ENCODE results near the gene CEACAM5. TPM values are rescaled to one million over a fixed set of nuclear protein-coding genes. Genes with fewer than 3 reads are reported as not detected.
"Not testable (repeated sequence)": the region's sequence is repeated elsewhere in the genome, so short reads cannot be mapped to it uniquely, and the experiment has no call there.

The CEACAM5 gene
- total RNA-seq, 4 donors from 2014 or later = 86.4 to 374 (median 293) TPM

DNA sequence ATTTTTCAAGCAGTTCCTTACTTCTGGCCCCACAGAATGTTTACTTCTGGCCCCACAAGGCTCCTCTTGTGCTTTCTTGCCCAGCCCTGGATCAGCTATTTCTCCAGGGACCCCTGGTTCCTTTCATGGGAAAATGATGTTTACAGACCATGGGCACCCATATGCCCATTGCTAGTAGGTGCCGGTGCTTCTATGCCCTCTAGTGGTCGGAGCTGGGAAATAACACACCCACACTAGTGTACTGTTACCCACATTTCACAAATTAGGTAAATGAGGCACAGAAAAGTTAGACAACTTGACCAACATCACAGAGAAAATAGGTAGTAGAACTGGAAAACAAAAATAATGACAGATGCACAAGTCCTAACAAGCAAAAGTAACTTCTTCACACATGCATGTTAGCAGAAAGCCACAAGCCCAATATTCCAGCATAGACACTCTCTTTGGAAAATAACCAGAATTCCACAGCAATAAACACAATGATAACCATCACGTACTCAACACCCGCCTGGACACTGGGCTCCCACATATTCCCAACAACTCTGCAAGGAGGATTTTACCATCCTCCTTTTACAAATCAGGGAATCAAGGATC, 45.6 kb downstream of the CEACAM5 start:
- H3K9me3 ChIP-seq = no peaks in the 10 kb centered on the region
- WGBS, 2 donors = 17 to 18% methylated on average over 4 of the region's 4 CpGs

DNA sequence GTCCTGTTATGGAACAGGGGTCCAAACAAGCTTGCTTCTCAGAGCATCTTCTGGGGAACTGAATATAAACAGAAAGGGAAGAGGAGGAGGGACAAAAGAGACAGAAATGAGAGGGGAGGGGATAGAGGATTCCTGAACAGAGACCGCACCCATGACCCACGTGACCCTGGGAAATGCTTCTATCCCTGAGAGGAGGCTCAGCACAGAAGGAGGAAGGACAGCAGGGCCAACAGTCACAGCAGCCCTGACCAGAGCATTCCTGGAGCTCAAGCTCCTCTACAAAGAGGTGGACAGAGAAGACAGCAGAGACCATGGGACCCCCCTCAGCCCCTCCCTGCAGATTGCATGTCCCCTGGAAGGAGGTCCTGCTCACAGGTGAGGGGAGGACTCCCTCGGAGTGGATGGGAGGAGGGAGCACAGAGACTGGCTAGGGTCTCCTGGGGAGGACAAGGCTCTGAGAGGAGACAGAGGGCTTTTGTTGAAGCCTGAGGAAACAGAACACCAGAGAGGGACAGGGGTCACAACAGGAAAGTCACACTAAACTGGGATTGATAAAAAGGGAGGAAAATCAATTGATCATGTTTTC, 47.0 kb downstream of the CEACAM5 start, which contains the start of gene CEACAM6:
TSS of gene CEACAM6 (plus strand) at position 203 of the 586 bp plus-strand sequence. CDS start at position 312, 109 bp downstream.
- peak within 1 kb of the TSS in 3 of 4 donors; percentile 31 to 34 (median 34) for H3K4me3 ChIP-seq
- H3K4me1 ChIP-seq = peaks cover 0 to 64% (median 0%) of the 10 kb centered on the region in 3 donors
- DNase-seq = no peak
- H3K9me3 ChIP-seq = no peaks in the 10 kb centered on the region
- no peak for TF ChIP-seq POLR2A (IDR thresholded peaks at IDR 0.05)
- TF ChIP-seq, protein P1, sequence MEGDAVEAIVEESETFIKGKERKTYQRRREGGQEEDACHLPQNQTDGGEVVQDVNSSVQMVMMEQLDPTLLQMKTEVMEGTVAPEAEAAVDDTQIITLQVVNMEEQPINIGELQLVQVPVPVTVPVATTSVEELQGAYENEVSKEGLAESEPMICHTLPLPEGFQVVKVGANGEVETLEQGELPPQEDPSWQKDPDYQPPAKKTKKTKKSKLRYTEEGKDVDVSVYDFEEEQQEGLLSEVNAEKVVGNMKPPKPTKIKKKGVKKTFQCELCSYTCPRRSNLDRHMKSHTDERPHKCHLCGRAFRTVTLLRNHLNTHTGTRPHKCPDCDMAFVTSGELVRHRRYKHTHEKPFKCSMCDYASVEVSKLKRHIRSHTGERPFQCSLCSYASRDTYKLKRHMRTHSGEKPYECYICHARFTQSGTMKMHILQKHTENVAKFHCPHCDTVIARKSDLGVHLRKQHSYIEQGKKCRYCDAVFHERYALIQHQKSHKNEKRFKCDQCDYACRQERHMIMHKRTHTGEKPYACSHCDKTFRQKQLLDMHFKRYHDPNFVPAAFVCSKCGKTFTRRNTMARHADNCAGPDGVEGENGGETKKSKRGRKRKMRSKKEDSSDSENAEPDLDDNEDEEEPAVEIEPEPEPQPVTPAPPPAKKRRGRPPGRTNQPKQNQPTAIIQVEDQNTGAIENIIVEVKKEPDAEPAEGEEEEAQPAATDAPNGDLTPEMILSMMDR (IDR thresholded peaks at IDR 0.05) = no peak
- peaks cover 0 to 30% (median 0%) of the 10 kb centered on the region in 4 donors for H3K27me3 ChIP-seq
- H3K27ac ChIP-seq = peak within 1 kb of the TSS; percentile 36 to 78 (median 54)
- intact Hi-C loops (cut with DNase I) = no loop called here
- 31 to 42% methylated on average over 2 to 3 of the region's 3 CpGs for WGBS, 2 donors
- no peaks in the 10 kb centered on the region for H3K36me3 ChIP-seq

More for the DNA sequence above, 45.6 kb downstream of the CEACAM5 start:
- intact Hi-C loops (cut with DNase I) = no loop called here
- Histone ChIP-seq H3K27ac (peak overlapping the region; percentile 9 to 87 (median 67)), H3K4me3 (no peak overlapping the region), H3K36me3 (no peaks in the 10 kb centered on the region), H3K4me1 (peaks cover 0 to 70% (median 0%) of the 10 kb centered on the region in 3 donors), H3K27me3 (peaks cover 0 to 22% (median 0%) of the 10 kb centered on the region in 4 donors)
- no peak for DNase-seq
- TF ChIP-seq, protein P1 (IDR thresholded peaks at IDR 0.05) = peak; percentile 37 to 73 (median 64)
- TF ChIP-seq POLR2A (IDR thresholded peaks at IDR 0.05) = no peak

DNA sequence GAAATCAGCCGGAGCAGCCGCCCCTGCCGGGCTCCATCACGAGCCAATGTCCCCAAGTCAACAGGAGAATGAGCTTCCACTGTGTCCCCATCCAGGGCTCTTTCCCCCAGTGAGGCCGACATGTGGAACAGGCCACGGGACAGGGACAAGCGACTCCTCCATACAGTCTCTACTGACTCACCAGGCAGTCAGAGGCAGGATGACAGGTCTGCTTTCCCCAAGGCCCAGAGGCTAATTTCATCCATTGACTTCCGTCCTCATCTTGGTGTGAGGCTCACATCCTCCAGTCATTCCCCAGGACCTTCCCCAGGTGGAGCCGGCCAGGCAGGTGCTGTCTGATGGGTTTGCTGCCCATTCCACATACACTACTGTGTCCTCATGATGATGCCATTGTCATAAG, 50.4 kb downstream of the CEACAM5 start:
- Histone ChIP-seq H3K4me3 (peak overlapping the region in 1 of 4 donors; percentile 30), H3K9me3 (no peaks in the 10 kb centered on the region), H3K27ac (peak overlapping the region; percentile 28 to 58 (median 52)), H3K36me3 (peaks cover 0 to 15% (median 0%) of the 10 kb centered on the region in 3 donors), H3K27me3 (peaks cover 0 to 49% (median 0%) of the 10 kb centered on the region in 4 donors), H3K4me1 (peaks cover 0 to 30% (median 0%) of the 10 kb centered on the region in 3 donors)
- no peak for TF ChIP-seq POLR2A (IDR thresholded peaks at IDR 0.05)
- TF ChIP-seq, protein P1 (IDR thresholded peaks at IDR 0.05) = no peak
- intact Hi-C loops (cut with DNase I) = no loop called here
- 66 to 80% methylated on average over 4 to 7 of the region's 9 CpGs for WGBS, 2 donors
- DNase-seq = no peak

DNA sequence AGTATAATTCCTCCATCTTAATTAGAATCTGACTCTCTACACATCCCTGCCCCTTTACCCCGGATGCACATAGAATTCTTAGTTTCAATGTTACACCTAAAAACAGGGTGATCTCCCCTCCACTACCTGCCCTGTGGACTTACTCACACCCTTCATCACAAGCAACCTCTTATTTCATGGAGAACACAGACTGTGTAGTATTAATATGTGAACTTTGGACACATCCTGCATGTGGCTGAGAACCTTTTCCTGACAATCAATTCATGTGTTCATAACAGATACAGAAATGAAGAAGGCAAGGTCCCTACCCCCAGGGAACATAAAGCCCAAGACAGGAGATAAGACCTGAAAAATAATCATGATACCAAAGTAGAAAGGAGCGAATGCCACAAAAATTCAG, 58.7 kb downstream of the CEACAM5 start:
- peaks cover 0 to 32% (median 0%) of the 10 kb centered on the region in 4 donors for H3K27me3 ChIP-seq
- no peak for DNase-seq
- H3K4me3 ChIP-seq = no peak overlapping the region
- peaks cover 0 to 5% (median 0%) of the 10 kb centered on the region in 3 donors for H3K36me3 ChIP-seq
- no peaks in the 10 kb centered on the region for H3K9me3 ChIP-seq
- no peak overlapping the region for H3K27ac ChIP-seq
- intact Hi-C loops (cut with DNase I) = no loop called here
- TF ChIP-seq, protein P1 (IDR thresholded peaks at IDR 0.05) = no peak
- TF ChIP-seq POLR2A (IDR thresholded peaks at IDR 0.05) = no peak
- peaks cover 0 to 21% (median 0%) of the 10 kb centered on the region in 3 donors for H3K4me1 ChIP-seq
- WGBS, 2 donors = 76 to 87% methylated on average over 2 of the region's 2 CpGs

DNA sequence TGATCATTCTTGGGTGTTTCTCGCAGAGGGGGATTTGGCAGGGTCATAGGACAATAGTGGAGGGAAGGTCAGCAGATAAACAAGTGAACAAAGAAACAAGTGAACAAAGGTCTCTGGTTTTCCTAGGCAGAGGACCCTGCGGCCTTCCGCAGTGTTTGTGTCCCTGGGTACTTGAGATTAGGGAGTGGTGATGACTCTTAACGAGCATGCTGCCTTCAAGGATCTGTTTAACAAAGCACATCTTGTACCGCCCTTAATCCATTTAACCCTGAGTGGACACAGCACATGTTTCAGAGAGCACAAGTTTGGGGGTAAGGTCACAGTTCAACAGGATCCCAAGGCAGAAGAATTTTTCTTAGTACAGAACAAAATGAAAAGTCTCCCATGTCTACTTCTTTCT, 59.7 kb downstream of the CEACAM5 start:
- H3K4me3 ChIP-seq; intact Hi-C loops (cut with DNase I); DNase-seq; H3K36me3 ChIP-seq; H3K27ac ChIP-seq; H3K9me3 ChIP-seq: not testable (repeated sequence)
- Histone ChIP-seq H3K4me1 (peaks cover 0 to 31% (median 0%) of the 10 kb centered on the region in 3 donors), H3K27me3 (peaks cover 0 to 25% (median 0%) of the 10 kb centered on the region in 4 donors)
- 67 to 76% methylated on average over 3 to 5 of the region's 5 CpGs for WGBS, 2 donors

All from esophagus squamous epithelium (tissue), 5 donors.